Gastroesophageal sphincter (tissue), 3 donors: ENCODE data around the gene GGT6.

ENCODE experiments used
- EP300 ChIP-seq: sonication (generic); formaldehyde crosslinking; IDR thresholded peaks from one replicate; pipeline ENCODE4 v1.6.1; 2017; ENCODE audit warnings: antibody characterized with exemption, mild to moderate bottlenecking
- POLR2A ChIP-seq, 2 donors: fragments of 450-650 bp; IDR thresholded peaks; one replicate each; pipeline ENCODE4 v1.6.1; 2017; ENCODE audit warnings: antibody characterized with exemption in 2 of 2, mild to moderate bottlenecking in 2 of 2, moderate library complexity in 1 of 2
- POLR2AphosphoS5 ChIP-seq: sonication (generic); formaldehyde crosslinking; IDR thresholded peaks from one replicate; pipeline ENCODE4 v1.6.1; 2017; ENCODE audit warnings: antibody characterized with exemption
- TF ChIP-seq, protein P1 (sequence below), 4 experiments: fragments of 200-600 bp in 2 of 4; fragments of 450-650 bp in 2 of 4; sonication (generic) in 1 of 4; IDR thresholded peaks; one replicate each; pipeline ENCODE4 v1.5.1; 2017 to 2019; ENCODE audit warnings: antibody characterized with exemption in 4 of 4, mild to moderate bottlenecking in 2 of 4, moderate library complexity in 2 of 4

- TF ChIP-seq, protein P1, sequence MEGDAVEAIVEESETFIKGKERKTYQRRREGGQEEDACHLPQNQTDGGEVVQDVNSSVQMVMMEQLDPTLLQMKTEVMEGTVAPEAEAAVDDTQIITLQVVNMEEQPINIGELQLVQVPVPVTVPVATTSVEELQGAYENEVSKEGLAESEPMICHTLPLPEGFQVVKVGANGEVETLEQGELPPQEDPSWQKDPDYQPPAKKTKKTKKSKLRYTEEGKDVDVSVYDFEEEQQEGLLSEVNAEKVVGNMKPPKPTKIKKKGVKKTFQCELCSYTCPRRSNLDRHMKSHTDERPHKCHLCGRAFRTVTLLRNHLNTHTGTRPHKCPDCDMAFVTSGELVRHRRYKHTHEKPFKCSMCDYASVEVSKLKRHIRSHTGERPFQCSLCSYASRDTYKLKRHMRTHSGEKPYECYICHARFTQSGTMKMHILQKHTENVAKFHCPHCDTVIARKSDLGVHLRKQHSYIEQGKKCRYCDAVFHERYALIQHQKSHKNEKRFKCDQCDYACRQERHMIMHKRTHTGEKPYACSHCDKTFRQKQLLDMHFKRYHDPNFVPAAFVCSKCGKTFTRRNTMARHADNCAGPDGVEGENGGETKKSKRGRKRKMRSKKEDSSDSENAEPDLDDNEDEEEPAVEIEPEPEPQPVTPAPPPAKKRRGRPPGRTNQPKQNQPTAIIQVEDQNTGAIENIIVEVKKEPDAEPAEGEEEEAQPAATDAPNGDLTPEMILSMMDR (IDR thresholded peaks at IDR 0.05) = peak; percentile 46 to 81 (median 68)
- no peak for TF ChIP-seq POLR2A (IDR thresholded peaks at IDR 0.05)
- no peak for TF ChIP-seq EP300
- TF ChIP-seq POLR2AphosphoS5 = no peak
Measured at GRCh38 chr17:4566785-4567184, 6.4 kb upstream of the GGT6 start.
